AG04450 (cell line): ENCODE measurements around the gene TNP2. TPM values are rescaled to one million over a fixed set of nuclear protein-coding genes. Genes with fewer than 3 reads are reported as not detected.

Source experiments
- CTCF ChIA-PET: fragments of 300-600, 350-600 bp; formaldehyde crosslinking; extraction: SDS; loops from one replicate; lab custom pipeline; 2022; ENCODE audit warnings: antibody characterized with exemption, inconsistent platforms; lab: Charles Lee
- POLR2A ChIA-PET: fragments of 350-600 bp; formaldehyde crosslinking; extraction: SDS; loops from one replicate; lab custom pipeline; 2021; ENCODE audit warnings: antibody characterized with exemption, inconsistent platforms; lab: Yijun Ruan, JAX
- DNase-seq: peaks from one replicate; pipeline ENCODE4 v3.0.0-alpha.2; 2011; ENCODE audit warnings: low read depth, low spot score
- H3K27ac ChIP-seq: one replicate; pipeline ENCODE4 v1.5.1; 2012; ENCODE audit warnings: low read depth, low read length, control low read depth
- H3K27me3 ChIP-seq: one replicate; pipeline ENCODE4 v1.6.0; 2012; ENCODE audit warnings: low read length; ENCODE audit not compliant: control insufficient read depth, insufficient read depth
- H3K4me3 ChIP-seq: 2 replicates; pipeline ENCODE4 v1.5.1; 2011; ENCODE audit warnings: mild to moderate bottlenecking, low read depth, low read length, control low read depth
- H3K9me3 ChIP-seq: 2 replicates; pipeline ENCODE4 v1.5.1; 2012; ENCODE audit warnings: low read length; ENCODE audit not compliant: control insufficient read depth, insufficient read depth
- CTCF ChIP-seq: IDR thresholded peaks from 2 replicates; pipeline ENCODE4 v1.5.1; 2011; ENCODE audit warnings: low read depth, low read length, control low read depth, inconsistent platforms
- polyA plus RNA-seq: library from polyadenylated mRNA; depleted of rRNA; stranded (reverse); fragments of >200 nt; gene quantifications from 2 replicates; pipeline ENCODE4 v1.2.3, GENCODE V29; 2011

TNP2 gene
- polyA plus RNA-seq, 1 experiment, result not detected

- Histone ChIP-seq H3K9me3 (peaks cover 6% of the 10 kb centered on the region; the same call in 1 of the 2 replicates), H3K27ac (peak overlapping the region; percentile 77), H3K4me3 (peak overlapping the region; percentile 97), H3K27me3 (no peaks in the 10 kb centered on the region)
- no peak for TF ChIP-seq CTCF
- ChIA-PET CTCF (interaction anchor here (0.6 to 6.2 kb wide), 9 partner anchors 153 to 300 kb away, joined by 4 to 45 read pairs (median 6); no protein-coding TSS in a partner anchor), POLR2A (interaction anchor here (0.6 to 1.6 kb wide), 7 partner anchors 53 to 282 kb away, joined by 3 to 10 read pairs (median 7); no protein-coding TSS in a partner anchor)
- no peak for DNase-seq
These were observed 15.8 kb downstream of the TNP2 start for GRCh38 chr16:11253009-11253994.

- Histone ChIP-seq H3K4me3 (peak overlapping the region; percentile 97), H3K9me3 (peaks cover 6% of the 10 kb centered on the region; the same call in 1 of the 2 replicates), H3K27ac (peak overlapping the region; percentile 77), H3K27me3 (no peaks in the 10 kb centered on the region)
- ChIA-PET CTCF (interaction anchor here (1.2 to 2.3 kb wide), 4 partner anchors 281 to 299 kb away, joined by 4 to 10 read pairs (median 8); no protein-coding TSS in a partner anchor), POLR2A (interaction anchor here (0.6 to 1.8 kb wide), 15 partner anchors 100 to 321 kb away, joined by 3 to 9 read pairs (median 4); no protein-coding TSS in a partner anchor)
- no peak for TF ChIP-seq CTCF
- DNase-seq, result no peak
These were observed 16.6 kb downstream of the TNP2 start for GRCh38 chr16:11252482-11252931.

- Histone ChIP-seq H3K4me3 (peak overlapping the region; percentile 97), H3K9me3 (peaks cover 6% of the 10 kb centered on the region; the same call in 1 of the 2 replicates), H3K27ac (peak overlapping the region; percentile 77), H3K27me3 (no peaks in the 10 kb centered on the region)
- POLR2A ChIA-PET, result interaction anchor here (0.5 to 1.8 kb wide), 21 partner anchors 100 to 495 kb away, joined by 3 to 9 read pairs (median 4); no protein-coding TSS in a partner anchor
- CTCF ChIA-PET, result interaction anchor here (1.2 to 2.7 kb wide), 5 partner anchors 281 to 298 kb away, joined by 4 to 10 read pairs (median 8); no protein-coding TSS in a partner anchor
- peak; percentile 63 for DNase-seq
- no peak for TF ChIP-seq CTCF
These were observed 17.3 kb downstream of the TNP2 start for GRCh38 chr16:11251525-11252481.

- Histone ChIP-seq H3K27me3 (no peaks in the 10 kb centered on the region), H3K4me3 (no peak overlapping the region), H3K9me3 (peaks cover 6% of the 10 kb centered on the region; the same call in 1 of the 2 replicates), H3K27ac (peak overlapping the region; percentile 77)
- no peak for DNase-seq
- CTCF ChIA-PET, result interaction anchor here (1.5 to 2.7 kb wide), 2 partner anchors 280 to 287 kb away, joined by 4 to 8 read pairs; no protein-coding TSS in a partner anchor
- POLR2A ChIA-PET, result interaction anchor here (0.5 to 1.8 kb wide), 10 partner anchors 117 to 496 kb away, joined by 3 to 9 read pairs (median 4); no protein-coding TSS in a partner anchor
- no peak for TF ChIP-seq CTCF
These were observed 18.2 kb downstream of the TNP2 start for GRCh38 chr16:11250786-11251524.
